Hematopoietic multipotent progenitor cell treated with erythropoietin and hydrocortisone succinate and interleukin-3 and kit ligand, for 17 days (in vitro differentiated cells): Measurements from ENCODE around the gene OR4N2.
"Not testable (repeated sequence)": the region's sequence is repeated elsewhere in the genome, so short reads cannot be mapped to it uniquely, and the experiment has no call there.

ENCODE experiments used
- DNase-seq: peaks from one replicate; pipeline ENCODE4 v3.0.0-alpha.2; 2015; ENCODE audit warnings: low spot score

Gene OR4N2

GRCh38 chr14:19803470-19803869, at the start of gene OR4N2:
Gene OR4N2, plus strand, starts transcription at chr14:19803770. Its CDS starts 23,679 bp downstream, at chr14:19827449.
- not testable (repeated sequence) for DNase-seq

GRCh38 chr14:19754172-19754571, 49.4 kb upstream of the OR4N2 start:
- DNase-seq: no peak

GRCh38 chr14:19771491-19771890, 32.1 kb upstream of the OR4N2 start:
- DNase-seq: not testable (repeated sequence)

GRCh38 chr14:19771895-19772430, 31.6 kb upstream of the OR4N2 start:
- DNase-seq: no peak

GRCh38 chr14:19772454-19772853, 31.1 kb upstream of the OR4N2 start:
- not testable (repeated sequence) for DNase-seq

- DNase-seq: not testable (repeated sequence)
Observed at GRCh38 chr14:19773204-19773603, 30.4 kb upstream of the OR4N2 start, which contains the start of gene OR4M1. Gene OR4M1, plus strand, starts transcription at chr14:19773504. Its CDS starts 6,819 bp downstream, at chr14:19780323.

- DNase-seq: no peak
Observed at GRCh38 chr14:19775587-19775986, 28.0 kb upstream of the OR4N2 start.

GRCh38 chr14:19785848-19786247, 17.7 kb upstream of the OR4N2 start:
- DNase-seq: not testable (repeated sequence)

GRCh38 chr14:19787318-19787717, 16.3 kb upstream of the OR4N2 start:
- not testable (repeated sequence) for DNase-seq

GRCh38 chr14:19788150-19788549, 15.4 kb upstream of the OR4N2 start:
- not testable (repeated sequence) for DNase-seq

- not testable (repeated sequence) for DNase-seq
Observed at GRCh38 chr14:19796520-19797108, 7.0 kb upstream of the OR4N2 start.

- no peak for DNase-seq
Observed at GRCh38 chr14:19799880-19800279, 3.7 kb upstream of the OR4N2 start.

GRCh38 chr14:19800282-19801117, 3.1 kb upstream of the OR4N2 start:
- DNase-seq: no peak

- no peak for DNase-seq
Observed at GRCh38 chr14:19801118-19801464, 2.5 kb upstream of the OR4N2 start.

GRCh38 chr14:19813171-19813920, 9.8 kb downstream of the OR4N2 start:
- not testable (repeated sequence) for DNase-seq

- not testable (repeated sequence) for DNase-seq
Observed at GRCh38 chr14:19819879-19820278, 16.3 kb downstream of the OR4N2 start.

GRCh38 chr14:19821016-19821415, 17.4 kb downstream of the OR4N2 start:
- DNase-seq: not testable (repeated sequence)

GRCh38 chr14:19823178-19823577, 19.6 kb downstream of the OR4N2 start:
- DNase-seq: no peak

- no peak for DNase-seq
Observed at GRCh38 chr14:19823765-19824164, 20.2 kb downstream of the OR4N2 start.

- not testable (repeated sequence) for DNase-seq
Observed at GRCh38 chr14:19827626-19828244, 24.2 kb downstream of the OR4N2 start.

- no peak for DNase-seq
Observed at GRCh38 chr14:19828314-19828713, 24.7 kb downstream of the OR4N2 start.
